Measurements from ENCODE around the gene ATE1. TPM values are rescaled to one million over a fixed set of nuclear protein-coding genes. Genes with fewer than 3 reads are reported as not detected.
A peak's percentile ranks its signal among the peaks of the same experiment; 100 is the strongest.

The ATE1 gene
- total RNA-seq, 1 donor from 2014 or later, result 34.4 TPM

- Histone ChIP-seq H3K27ac (replicated peaks) (no peak overlapping the region), H3K4me3 (no peak overlapping the region), H3K4me1 (peaks cover 2% of the 10 kb centered on the region), H3K36me3 (peaks cover 50% of the 10 kb centered on the region), H3K9me3 (replicated peaks) (no peaks in the 10 kb centered on the region), H3K27me3 (ENCODE audit: low read depth) (no peaks in the 10 kb centered on the region)
- DNase-seq, result no peak
- intact Hi-C loops (cut with micrococcal nuclease), result loop anchor here (10.0 kb wide), 1 partner anchor 955 kb away; no protein-coding TSS in a partner anchor
- TF ChIP-seq, protein P1, sequence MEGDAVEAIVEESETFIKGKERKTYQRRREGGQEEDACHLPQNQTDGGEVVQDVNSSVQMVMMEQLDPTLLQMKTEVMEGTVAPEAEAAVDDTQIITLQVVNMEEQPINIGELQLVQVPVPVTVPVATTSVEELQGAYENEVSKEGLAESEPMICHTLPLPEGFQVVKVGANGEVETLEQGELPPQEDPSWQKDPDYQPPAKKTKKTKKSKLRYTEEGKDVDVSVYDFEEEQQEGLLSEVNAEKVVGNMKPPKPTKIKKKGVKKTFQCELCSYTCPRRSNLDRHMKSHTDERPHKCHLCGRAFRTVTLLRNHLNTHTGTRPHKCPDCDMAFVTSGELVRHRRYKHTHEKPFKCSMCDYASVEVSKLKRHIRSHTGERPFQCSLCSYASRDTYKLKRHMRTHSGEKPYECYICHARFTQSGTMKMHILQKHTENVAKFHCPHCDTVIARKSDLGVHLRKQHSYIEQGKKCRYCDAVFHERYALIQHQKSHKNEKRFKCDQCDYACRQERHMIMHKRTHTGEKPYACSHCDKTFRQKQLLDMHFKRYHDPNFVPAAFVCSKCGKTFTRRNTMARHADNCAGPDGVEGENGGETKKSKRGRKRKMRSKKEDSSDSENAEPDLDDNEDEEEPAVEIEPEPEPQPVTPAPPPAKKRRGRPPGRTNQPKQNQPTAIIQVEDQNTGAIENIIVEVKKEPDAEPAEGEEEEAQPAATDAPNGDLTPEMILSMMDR (IDR thresholded peaks at IDR 0.05; ENCODE audit: borderline replicate concordance), result no peak
Measured at GRCh38 chr10:121899727-121900126, 28.1 kb downstream of the ATE1 start.

DNA sequence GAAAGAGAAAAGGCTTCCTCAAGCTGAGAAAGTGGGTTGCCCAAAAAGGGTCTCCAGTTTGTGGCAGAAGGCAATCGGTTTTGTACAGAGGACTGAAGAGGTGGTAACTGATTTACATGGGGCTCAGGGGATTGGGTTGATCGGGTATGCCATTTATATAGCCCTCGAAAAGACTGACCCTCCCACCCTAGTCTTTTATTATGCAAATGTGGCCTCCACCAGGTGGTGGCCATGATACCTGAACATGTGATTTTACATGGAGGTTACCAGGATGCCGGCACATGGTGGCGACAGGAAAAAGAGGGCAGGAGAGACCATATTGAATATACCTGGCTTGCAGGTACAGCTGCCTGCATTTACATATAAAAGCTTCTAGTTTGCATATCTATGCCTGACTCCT, 36.7 kb downstream of the ATE1 start:
- no peaks in the 10 kb centered on the region for H3K27me3 ChIP-seq (ENCODE audit: low read depth)
- intact Hi-C loops (cut with micrococcal nuclease), result loop anchor here (10.0 kb wide), 1 partner anchor 946 kb away; no protein-coding TSS in a partner anchor
- peaks cover 40% of the 10 kb centered on the region for H3K36me3 ChIP-seq
- no peaks in the 10 kb centered on the region for H3K9me3 ChIP-seq (replicated peaks)
- no peaks in the 10 kb centered on the region for H3K4me1 ChIP-seq
- H3K4me3 ChIP-seq, result no peak overlapping the region
- TF ChIP-seq, protein P1 (IDR thresholded peaks at IDR 0.05; ENCODE audit: borderline replicate concordance), result no peak
- no peak for DNase-seq
- H3K27ac ChIP-seq (replicated peaks), result no peak overlapping the region

GRCh38 chr10:121889212-121889611, 38.6 kb downstream of the ATE1 start:
- Histone ChIP-seq H3K4me3 (no peak overlapping the region), H3K9me3 (replicated peaks) (no peaks in the 10 kb centered on the region), H3K27me3 (ENCODE audit: low read depth) (no peaks in the 10 kb centered on the region), H3K36me3 (peaks cover 41% of the 10 kb centered on the region), H3K4me1 (no peaks in the 10 kb centered on the region), H3K27ac (replicated peaks) (no peak overlapping the region)
- no peak for DNase-seq
- TF ChIP-seq, protein P1 (IDR thresholded peaks at IDR 0.05; ENCODE audit: borderline replicate concordance), result no peak
- intact Hi-C loops (cut with micrococcal nuclease), result no loop called here

GRCh38 chr10:121886997-121887622, 40.7 kb downstream of the ATE1 start:
- intact Hi-C loops (cut with micrococcal nuclease), result no loop called here
- Histone ChIP-seq H3K27ac (replicated peaks) (no peak overlapping the region), H3K36me3 (peaks cover 33% of the 10 kb centered on the region), H3K27me3 (ENCODE audit: low read depth) (no peaks in the 10 kb centered on the region), H3K4me3 (no peak overlapping the region), H3K4me1 (peaks cover 4% of the 10 kb centered on the region), H3K9me3 (replicated peaks) (no peaks in the 10 kb centered on the region)
- no peak for DNase-seq
- TF ChIP-seq, protein P1 (IDR thresholded peaks at IDR 0.05; ENCODE audit: borderline replicate concordance), result peak; percentile 63

DNA sequence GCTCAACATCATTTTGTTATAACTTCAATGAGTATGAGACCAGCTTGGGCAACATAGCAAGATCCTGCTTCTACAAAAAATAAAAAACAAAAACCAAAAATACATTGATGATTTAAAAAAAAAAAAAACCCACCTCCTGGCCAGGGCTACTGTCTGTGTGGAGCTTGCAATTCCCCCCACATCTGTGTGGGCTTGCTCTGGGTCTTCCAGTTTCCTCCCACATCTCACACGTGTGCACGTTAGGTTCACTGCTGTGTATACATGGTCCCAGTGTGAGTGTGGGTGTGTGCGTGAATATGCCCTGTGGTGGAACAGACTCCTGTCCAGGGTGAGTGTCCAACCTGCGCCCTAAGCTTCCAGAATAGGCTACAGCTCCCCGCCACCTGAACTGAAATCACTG, 41.6 kb downstream of the ATE1 start:
- Histone ChIP-seq H3K27me3 (ENCODE audit: low read depth) (no peaks in the 10 kb centered on the region), H3K4me3 (no peak overlapping the region), H3K4me1 (peaks cover 4% of the 10 kb centered on the region), H3K36me3 (peaks cover 32% of the 10 kb centered on the region), H3K27ac (replicated peaks) (no peak overlapping the region), H3K9me3 (replicated peaks) (no peaks in the 10 kb centered on the region)
- intact Hi-C loops (cut with micrococcal nuclease), result no loop called here
- DNase-seq, result no peak
- TF ChIP-seq, protein P1 (IDR thresholded peaks at IDR 0.05; ENCODE audit: borderline replicate concordance), result no peak

All from left ventricle myocardium inferior (tissue), 1 donor.